ENCODE results near the gene VWA8. TPM values are rescaled to one million over a fixed set of nuclear protein-coding genes. Genes with fewer than 3 reads are reported as not detected.
"Not testable (repeated sequence)": the region's sequence is repeated elsewhere in the genome, so short reads cannot be mapped to it uniquely, and the experiment has no call there.

VWA8 gene
- total and polyA plus RNA-seq, 4 donors: 7.1 to 50.3 (median 12.4) TPM

DNA sequence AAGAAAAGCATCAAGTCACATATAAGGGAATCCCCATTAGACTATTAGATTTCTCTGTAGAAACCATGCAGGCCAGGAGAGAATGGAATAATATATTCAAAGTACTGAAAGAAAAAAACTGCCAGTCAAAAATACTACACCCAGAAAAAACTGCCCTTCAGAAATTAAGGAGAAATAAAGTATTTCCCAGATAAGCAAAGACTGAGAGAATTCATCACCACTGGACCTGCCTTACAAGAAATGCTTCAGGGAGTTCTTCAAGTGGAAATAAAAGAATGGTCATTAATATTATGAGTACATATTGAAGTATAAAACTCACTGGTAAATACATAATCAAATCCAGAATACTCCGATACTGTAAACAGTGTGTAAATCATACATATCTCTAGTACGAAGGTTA is 35.9 kb downstream of the VWA8 start:
- Histone ChIP-seq H3K27me3 (ENCODE audit: control insufficient read depth in 4 of 4, insufficient read depth in 4 of 4, low read length in 3 of 4) (no peaks in the 10 kb centered on the region), H3K36me3 (ENCODE audit: control insufficient read depth in 4 of 4, insufficient read depth in 3 of 4, low read depth in 1 of 4, low read length in 3 of 4) (peaks cover 0 to 8% (median 6%) of the 10 kb centered on the region in 4 donors), H3K9ac (ENCODE audit: low read depth in 1 of 2, low read length in 2 of 2) (no peak overlapping the region), H3K27ac (ENCODE audit: low read depth in 1 of 2, low read length in 2 of 2) (no peak overlapping the region), H3K4me3 (ENCODE audit: low read depth in 1 of 3, low read length in 3 of 3) (no peak overlapping the region), H3K9me3 (ENCODE audit: control insufficient read depth in 4 of 4, low read length in 3 of 4) (peaks cover 0 to 2% (median 0%) of the 10 kb centered on the region in 4 donors), H3K4me1 (ENCODE audit: control insufficient read depth in 4 of 4, insufficient read depth in 4 of 4, low read length in 3 of 4) (peaks cover 0 to 15% (median 2%) of the 10 kb centered on the region in 4 donors)
- DNase-seq (ENCODE audit: low spot score): no peak
- TF ChIP-seq HNF4G (IDR thresholded peaks at IDR 0.05) (no peak), NR2F2 (IDR thresholded peaks at IDR 0.05) (no peak), JUND (IDR thresholded peaks at IDR 0.05) (no peak), SP1 (IDR thresholded peaks at IDR 0.05) (no peak), FOXA2 (IDR thresholded peaks at IDR 0.05) (no peak), FOXA1 (IDR thresholded peaks at IDR 0.05) (no peak), RAD21 (IDR thresholded peaks at IDR 0.05) (no peak), EGR1 (IDR thresholded peaks at IDR 0.05; ENCODE audit: low read depth in 2 of 2) (no peak), TAF1 (conservative IDR thresholded peaks at IDR 0.05) (no peak), GABPA (IDR thresholded peaks at IDR 0.05 in 1 of 2, conservative IDR thresholded peaks at IDR 0.05 in 1 of 2) (no peak), RXRA (IDR thresholded peaks at IDR 0.05) (no peak), HNF4A (conservative IDR thresholded peaks at IDR 0.05) (no peak), YY1 (IDR thresholded peaks at IDR 0.05) (no peak)
- TF ChIP-seq, protein P1, sequence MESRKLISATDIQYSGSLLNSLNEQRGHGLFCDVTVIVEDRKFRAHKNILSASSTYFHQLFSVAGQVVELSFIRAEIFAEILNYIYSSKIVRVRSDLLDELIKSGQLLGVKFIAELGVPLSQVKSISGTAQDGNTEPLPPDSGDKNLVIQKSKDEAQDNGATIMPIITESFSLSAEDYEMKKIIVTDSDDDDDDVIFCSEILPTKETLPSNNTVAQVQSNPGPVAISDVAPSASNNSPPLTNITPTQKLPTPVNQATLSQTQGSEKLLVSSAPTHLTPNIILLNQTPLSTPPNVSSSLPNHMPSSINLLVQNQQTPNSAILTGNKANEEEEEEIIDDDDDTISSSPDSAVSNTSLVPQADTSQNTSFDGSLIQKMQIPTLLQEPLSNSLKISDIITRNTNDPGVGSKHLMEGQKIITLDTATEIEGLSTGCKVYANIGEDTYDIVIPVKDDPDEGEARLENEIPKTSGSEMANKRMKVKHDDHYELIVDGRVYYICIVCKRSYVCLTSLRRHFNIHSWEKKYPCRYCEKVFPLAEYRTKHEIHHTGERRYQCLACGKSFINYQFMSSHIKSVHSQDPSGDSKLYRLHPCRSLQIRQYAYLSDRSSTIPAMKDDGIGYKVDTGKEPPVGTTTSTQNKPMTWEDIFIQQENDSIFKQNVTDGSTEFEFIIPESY (IDR thresholded peaks at IDR 0.05): no peak
- TF ChIP-seq, protein P2, sequence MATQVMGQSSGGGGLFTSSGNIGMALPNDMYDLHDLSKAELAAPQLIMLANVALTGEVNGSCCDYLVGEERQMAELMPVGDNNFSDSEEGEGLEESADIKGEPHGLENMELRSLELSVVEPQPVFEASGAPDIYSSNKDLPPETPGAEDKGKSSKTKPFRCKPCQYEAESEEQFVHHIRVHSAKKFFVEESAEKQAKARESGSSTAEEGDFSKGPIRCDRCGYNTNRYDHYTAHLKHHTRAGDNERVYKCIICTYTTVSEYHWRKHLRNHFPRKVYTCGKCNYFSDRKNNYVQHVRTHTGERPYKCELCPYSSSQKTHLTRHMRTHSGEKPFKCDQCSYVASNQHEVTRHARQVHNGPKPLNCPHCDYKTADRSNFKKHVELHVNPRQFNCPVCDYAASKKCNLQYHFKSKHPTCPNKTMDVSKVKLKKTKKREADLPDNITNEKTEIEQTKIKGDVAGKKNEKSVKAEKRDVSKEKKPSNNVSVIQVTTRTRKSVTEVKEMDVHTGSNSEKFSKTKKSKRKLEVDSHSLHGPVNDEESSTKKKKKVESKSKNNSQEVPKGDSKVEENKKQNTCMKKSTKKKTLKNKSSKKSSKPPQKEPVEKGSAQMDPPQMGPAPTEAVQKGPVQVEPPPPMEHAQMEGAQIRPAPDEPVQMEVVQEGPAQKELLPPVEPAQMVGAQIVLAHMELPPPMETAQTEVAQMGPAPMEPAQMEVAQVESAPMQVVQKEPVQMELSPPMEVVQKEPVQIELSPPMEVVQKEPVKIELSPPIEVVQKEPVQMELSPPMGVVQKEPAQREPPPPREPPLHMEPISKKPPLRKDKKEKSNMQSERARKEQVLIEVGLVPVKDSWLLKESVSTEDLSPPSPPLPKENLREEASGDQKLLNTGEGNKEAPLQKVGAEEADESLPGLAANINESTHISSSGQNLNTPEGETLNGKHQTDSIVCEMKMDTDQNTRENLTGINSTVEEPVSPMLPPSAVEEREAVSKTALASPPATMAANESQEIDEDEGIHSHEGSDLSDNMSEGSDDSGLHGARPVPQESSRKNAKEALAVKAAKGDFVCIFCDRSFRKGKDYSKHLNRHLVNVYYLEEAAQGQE (IDR thresholded peaks at IDR 0.05): no peak
- TF ChIP-seq, protein P3, sequence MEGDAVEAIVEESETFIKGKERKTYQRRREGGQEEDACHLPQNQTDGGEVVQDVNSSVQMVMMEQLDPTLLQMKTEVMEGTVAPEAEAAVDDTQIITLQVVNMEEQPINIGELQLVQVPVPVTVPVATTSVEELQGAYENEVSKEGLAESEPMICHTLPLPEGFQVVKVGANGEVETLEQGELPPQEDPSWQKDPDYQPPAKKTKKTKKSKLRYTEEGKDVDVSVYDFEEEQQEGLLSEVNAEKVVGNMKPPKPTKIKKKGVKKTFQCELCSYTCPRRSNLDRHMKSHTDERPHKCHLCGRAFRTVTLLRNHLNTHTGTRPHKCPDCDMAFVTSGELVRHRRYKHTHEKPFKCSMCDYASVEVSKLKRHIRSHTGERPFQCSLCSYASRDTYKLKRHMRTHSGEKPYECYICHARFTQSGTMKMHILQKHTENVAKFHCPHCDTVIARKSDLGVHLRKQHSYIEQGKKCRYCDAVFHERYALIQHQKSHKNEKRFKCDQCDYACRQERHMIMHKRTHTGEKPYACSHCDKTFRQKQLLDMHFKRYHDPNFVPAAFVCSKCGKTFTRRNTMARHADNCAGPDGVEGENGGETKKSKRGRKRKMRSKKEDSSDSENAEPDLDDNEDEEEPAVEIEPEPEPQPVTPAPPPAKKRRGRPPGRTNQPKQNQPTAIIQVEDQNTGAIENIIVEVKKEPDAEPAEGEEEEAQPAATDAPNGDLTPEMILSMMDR (IDR thresholded peaks at IDR 0.05; ENCODE audit: low read depth, low read length, missing input control): no peak
- TF ChIP-seq, protein P4, sequence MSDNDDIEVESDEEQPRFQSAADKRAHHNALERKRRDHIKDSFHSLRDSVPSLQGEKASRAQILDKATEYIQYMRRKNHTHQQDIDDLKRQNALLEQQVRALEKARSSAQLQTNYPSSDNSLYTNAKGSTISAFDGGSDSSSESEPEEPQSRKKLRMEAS (IDR thresholded peaks at IDR 0.05): no peak
- TF ChIP-seq, protein P5, sequence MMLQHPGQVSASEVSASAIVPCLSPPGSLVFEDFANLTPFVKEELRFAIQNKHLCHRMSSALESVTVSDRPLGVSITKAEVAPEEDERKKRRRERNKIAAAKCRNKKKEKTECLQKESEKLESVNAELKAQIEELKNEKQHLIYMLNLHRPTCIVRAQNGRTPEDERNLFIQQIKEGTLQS (IDR thresholded peaks at IDR 0.05): no peak
- WGBS: 98% methylated on average over 2 of the region's 2 CpGs

DNA sequence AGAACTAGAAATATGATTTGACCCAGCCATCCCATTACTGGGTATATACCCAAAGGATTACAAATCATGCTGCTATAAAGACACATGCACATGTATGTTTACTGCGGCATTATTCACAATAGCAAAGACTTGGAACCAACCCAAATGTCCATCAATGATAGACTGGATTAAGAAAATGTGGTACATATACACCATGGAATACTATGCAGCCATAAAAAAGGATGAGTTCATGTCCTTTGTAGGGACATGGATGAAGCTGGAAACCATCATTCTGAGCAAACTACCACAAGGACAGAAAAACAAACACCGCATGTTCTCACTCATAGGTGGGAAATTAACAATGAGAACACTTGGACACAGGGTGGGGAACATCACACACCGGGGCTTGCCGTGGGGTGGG is 38.0 kb downstream of the VWA8 start:
- not testable (repeated sequence) for H3K27me3 ChIP-seq (ENCODE audit: control insufficient read depth in 4 of 4, insufficient read depth in 4 of 4, low read length in 3 of 4); H3K27ac ChIP-seq (ENCODE audit: low read depth in 1 of 2, low read length in 2 of 2); H3K9me3 ChIP-seq (ENCODE audit: control insufficient read depth in 4 of 4, low read length in 3 of 4); DNase-seq (ENCODE audit: low spot score); H3K4me1 ChIP-seq (ENCODE audit: control insufficient read depth in 4 of 4, insufficient read depth in 4 of 4, low read length in 3 of 4); H3K4me3 ChIP-seq (ENCODE audit: low read depth in 1 of 3, low read length in 3 of 3); H3K36me3 ChIP-seq (ENCODE audit: control insufficient read depth in 4 of 4, insufficient read depth in 3 of 4, low read depth in 1 of 4, low read length in 3 of 4); H3K9ac ChIP-seq (ENCODE audit: low read depth in 1 of 2, low read length in 2 of 2)
- 96% methylated on average over 4 of the region's 4 CpGs for WGBS
